ENCODE measurements around the gene HAVCR1.
"Not testable (repeated sequence)": the region's sequence is repeated elsewhere in the genome, so short reads cannot be mapped to it uniquely, and the experiment has no call there.

Gene HAVCR1

DNA sequence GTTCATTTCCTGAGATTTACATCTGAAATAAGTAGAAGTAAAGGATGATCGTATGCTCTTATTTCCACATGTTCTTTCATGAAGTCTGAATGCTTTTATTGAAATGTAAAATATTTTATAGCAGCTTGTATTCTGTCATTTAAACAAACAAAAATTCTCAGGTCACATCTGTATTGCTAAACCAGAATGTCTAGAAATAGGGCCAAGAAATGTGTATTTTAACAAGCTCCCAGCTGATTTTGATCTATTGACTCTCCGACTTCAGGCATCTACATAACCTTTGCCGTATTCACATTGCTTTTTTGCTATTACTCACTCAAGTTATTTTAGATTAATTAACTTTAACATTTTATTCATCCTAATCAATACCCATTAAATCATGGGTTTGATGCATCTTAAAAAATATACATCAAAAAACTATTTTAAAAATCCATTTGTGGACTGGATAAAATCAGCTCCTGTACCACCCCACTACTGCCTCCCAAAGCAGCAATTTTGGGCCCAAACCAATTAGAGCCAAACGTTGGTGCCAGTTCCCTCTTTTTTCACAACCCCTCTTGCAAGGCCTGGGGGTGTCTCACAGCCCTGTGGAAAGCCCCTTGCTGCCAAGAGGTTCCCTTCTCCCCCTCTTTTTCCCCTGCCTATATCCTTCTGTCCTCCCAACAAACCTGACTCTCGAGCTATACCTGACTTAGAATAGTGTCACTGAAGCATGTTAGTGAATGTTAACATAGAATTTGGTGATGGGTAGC is 34.5 kb downstream of the HAVCR1 start:
- H3K4me1 ChIP-seq (ENCODE audit: low read depth, poor library complexity, severe bottlenecking) = peaks cover 14% of the 10 kb centered on the region
- H3K27ac ChIP-seq = no peak overlapping the region
- H4K20me1 ChIP-seq (ENCODE audit: insufficient read depth) = no peaks in the 10 kb centered on the region
- no peaks in the 10 kb centered on the region for H3K79me2 ChIP-seq (ENCODE audit: insufficient read depth, low read depth)
- no peak overlapping the region for H2AFZ ChIP-seq (ENCODE audit: low read depth)
- no peak overlapping the region for H3K4me2 ChIP-seq
- no peak overlapping the region for H3K4me3 ChIP-seq (IDR thresholded peaks at IDR 0.05; ENCODE audit: insufficient read depth, low read depth, low read length)
- no peaks in the 10 kb centered on the region for H3K36me3 ChIP-seq (ENCODE audit: insufficient read depth)
- H3K9ac ChIP-seq = no peak overlapping the region
- TF ChIP-seq CTCF (conservative IDR thresholded peaks at IDR 0.05; ENCODE audit: low read depth, low read length) = no peak
- no peaks in the 10 kb centered on the region for H3K27me3 ChIP-seq (ENCODE audit: insufficient read depth, low read depth)

GRCh38 chr5:157022024-157022423 is 36.9 kb downstream of the HAVCR1 start:
- Histone ChIP-seq H3K27me3 (ENCODE audit: insufficient read depth, low read depth) (no peaks in the 10 kb centered on the region), H3K4me1 (ENCODE audit: low read depth, poor library complexity, severe bottlenecking) (peaks cover 5% of the 10 kb centered on the region), H3K4me2 (no peak overlapping the region), H3K36me3 (ENCODE audit: insufficient read depth) (no peaks in the 10 kb centered on the region), H4K20me1 (ENCODE audit: insufficient read depth) (no peaks in the 10 kb centered on the region), H3K9ac (no peak overlapping the region), H3K4me3 (IDR thresholded peaks at IDR 0.05; ENCODE audit: insufficient read depth, low read depth, low read length) (no peak overlapping the region), H3K27ac (no peak overlapping the region), H2AFZ (ENCODE audit: low read depth) (no peak overlapping the region), H3K79me2 (ENCODE audit: insufficient read depth, low read depth) (no peaks in the 10 kb centered on the region)
- no peak for TF ChIP-seq CTCF (conservative IDR thresholded peaks at IDR 0.05; ENCODE audit: low read depth, low read length)

DNA sequence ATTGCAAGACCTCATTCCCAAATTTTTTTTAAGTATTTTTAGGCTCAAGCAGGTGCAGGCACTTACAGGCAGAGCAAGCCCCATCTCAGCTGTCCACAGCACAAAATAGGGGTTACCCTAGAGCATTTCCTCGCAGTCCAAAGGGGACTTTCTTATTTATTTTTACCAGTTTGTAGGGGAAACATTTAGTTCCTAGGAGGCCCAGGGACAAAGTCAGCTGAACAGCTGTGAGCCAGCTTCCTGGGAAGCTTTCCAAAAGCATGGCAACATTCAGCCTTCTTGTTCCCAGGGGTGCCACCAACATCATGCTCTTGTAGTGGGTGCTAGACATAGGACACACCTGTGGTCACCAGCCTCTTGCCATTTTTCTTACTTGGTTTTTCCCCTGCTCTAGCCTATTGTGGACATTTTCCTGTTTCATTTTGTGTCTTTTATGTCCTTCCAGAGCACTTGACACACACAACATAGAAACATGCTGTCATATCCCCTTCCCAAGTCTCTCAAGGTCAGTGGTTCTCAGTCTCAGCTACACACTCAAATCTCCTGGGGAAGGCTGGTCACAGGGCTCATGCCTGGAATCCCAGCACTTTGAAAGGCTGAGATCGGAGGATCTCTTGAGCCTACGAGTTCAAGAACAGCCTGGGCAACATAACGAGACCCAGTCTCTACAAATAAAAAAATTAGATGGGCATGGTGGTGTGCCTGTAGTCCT is 38.2 kb downstream of the HAVCR1 start:
- Histone ChIP-seq H3K36me3 (ENCODE audit: insufficient read depth) (no peaks in the 10 kb centered on the region), H3K4me2 (no peak overlapping the region), H3K27ac (no peak overlapping the region), H3K9ac (no peak overlapping the region), H2AFZ (ENCODE audit: low read depth) (no peak overlapping the region), H3K27me3 (ENCODE audit: insufficient read depth, low read depth) (no peaks in the 10 kb centered on the region), H4K20me1 (ENCODE audit: insufficient read depth) (no peaks in the 10 kb centered on the region), H3K4me1 (ENCODE audit: low read depth, poor library complexity, severe bottlenecking) (peaks cover 4% of the 10 kb centered on the region), H3K4me3 (IDR thresholded peaks at IDR 0.05; ENCODE audit: insufficient read depth, low read depth, low read length) (no peak overlapping the region), H3K79me2 (ENCODE audit: insufficient read depth, low read depth) (no peaks in the 10 kb centered on the region)
- TF ChIP-seq CTCF (conservative IDR thresholded peaks at IDR 0.05; ENCODE audit: low read depth, low read length) = no peak

DNA sequence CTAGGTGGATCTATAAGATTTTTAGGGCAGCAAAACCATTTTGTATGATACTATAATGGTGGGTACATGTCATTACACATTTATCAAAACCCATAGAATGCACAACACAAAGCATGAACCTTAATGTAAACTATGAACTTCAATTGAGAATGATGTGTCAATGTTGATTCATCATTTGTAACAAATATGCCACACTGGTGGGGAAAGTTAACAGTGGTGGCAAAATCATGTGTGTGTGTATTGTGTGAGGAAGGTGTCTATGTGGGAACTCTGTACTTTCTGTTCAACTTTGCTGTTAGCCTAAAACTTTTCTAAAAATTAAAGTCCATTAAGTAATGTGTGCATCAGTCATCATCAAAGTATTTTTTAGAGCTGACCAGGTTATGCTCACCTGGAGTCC is 38.9 kb downstream of the HAVCR1 start:
- Histone ChIP-seq H2AFZ (ENCODE audit: low read depth) (no peak overlapping the region), H3K4me3 (IDR thresholded peaks at IDR 0.05; ENCODE audit: insufficient read depth, low read depth, low read length) (no peak overlapping the region), H3K9ac (no peak overlapping the region), H3K27me3 (ENCODE audit: insufficient read depth, low read depth) (no peaks in the 10 kb centered on the region), H3K4me1 (ENCODE audit: low read depth, poor library complexity, severe bottlenecking) (no peaks in the 10 kb centered on the region), H3K27ac (no peak overlapping the region), H3K36me3 (ENCODE audit: insufficient read depth) (no peaks in the 10 kb centered on the region), H3K4me2 (no peak overlapping the region), H3K79me2 (ENCODE audit: insufficient read depth, low read depth) (no peaks in the 10 kb centered on the region), H4K20me1 (ENCODE audit: insufficient read depth) (no peaks in the 10 kb centered on the region)
- TF ChIP-seq CTCF (conservative IDR thresholded peaks at IDR 0.05; ENCODE audit: low read depth, low read length) = no peak

DNA sequence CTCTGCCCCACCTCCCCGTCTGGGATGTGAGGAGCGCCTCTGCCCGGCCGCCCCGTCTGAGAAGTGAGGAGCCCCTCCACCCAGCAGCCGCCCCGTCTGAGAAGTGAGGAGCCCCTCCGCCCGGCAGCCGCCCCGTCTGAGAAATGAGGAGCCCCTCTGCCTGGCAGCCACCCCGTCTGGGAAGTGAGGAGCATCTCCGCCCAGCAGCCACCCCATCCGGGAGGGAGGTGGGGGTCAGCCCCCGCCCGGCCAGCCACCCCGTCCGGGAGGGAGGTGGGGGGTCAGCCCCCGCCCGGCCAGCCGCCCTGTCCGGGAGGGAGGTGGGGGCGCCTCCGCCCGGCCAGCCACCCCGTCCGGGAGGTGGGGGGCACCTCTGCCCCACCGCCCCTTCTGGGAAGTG is 44.8 kb downstream of the HAVCR1 start:
- not testable (repeated sequence) for H3K4me3 ChIP-seq (IDR thresholded peaks at IDR 0.05; ENCODE audit: insufficient read depth, low read depth, low read length); H3K4me1 ChIP-seq (ENCODE audit: low read depth, poor library complexity, severe bottlenecking); H3K36me3 ChIP-seq (ENCODE audit: insufficient read depth); H4K20me1 ChIP-seq (ENCODE audit: insufficient read depth); H3K4me2 ChIP-seq; H3K79me2 ChIP-seq (ENCODE audit: insufficient read depth, low read depth); H2AFZ ChIP-seq (ENCODE audit: low read depth); H3K27me3 ChIP-seq (ENCODE audit: insufficient read depth, low read depth); H3K27ac ChIP-seq; H3K9ac ChIP-seq
